Activated CD8-positive, alpha-beta memory T cell treated with anti-CD3 and anti-CD28 coated beads for 1 hour (primary cell): ENCODE data around the gene ACTA1.
"Not testable (repeated sequence)": the region's sequence is repeated elsewhere in the genome, so short reads cannot be mapped to it uniquely, and the experiment has no call there.

Experiments used
- DNase-seq, 2 donors: peaks; one replicate each; pipeline ENCODE4 v3.0.0-alpha.2; 2020; ENCODE audit warnings: low read depth in 1 of 2; ENCODE audit errors: extremely low read depth in 1 of 2

Gene ACTA1

GRCh38 chr1:229410370-229410691 is 23.6 kb downstream of the ACTA1 start:
- no peak for DNase-seq

GRCh38 chr1:229409616-229410369 is 24.1 kb downstream of the ACTA1 start:
- DNase-seq: no peak

GRCh38 chr1:229408458-229409037 is 25.3 kb downstream of the ACTA1 start:
- no peak for DNase-seq

GRCh38 chr1:229407206-229408026 is 26.5 kb downstream of the ACTA1 start:
- no peak for DNase-seq

- no peak for DNase-seq
Measured at GRCh38 chr1:229406798-229407197, 27.1 kb downstream of the ACTA1 start.

GRCh38 chr1:229403573-229403972 is 30.3 kb downstream of the ACTA1 start:
- no peak for DNase-seq

GRCh38 chr1:229402993-229403392 is 30.9 kb downstream of the ACTA1 start:
- no peak for DNase-seq

- not testable (repeated sequence) for DNase-seq
Measured at GRCh38 chr1:229402329-229402728, 31.6 kb downstream of the ACTA1 start.

- no peak for DNase-seq
Measured at GRCh38 chr1:229397762-229398161, 36.1 kb downstream of the ACTA1 start.

- DNase-seq: no peak
Measured at GRCh38 chr1:229396585-229397206, 37.2 kb downstream of the ACTA1 start.

- DNase-seq: not testable (repeated sequence)
Measured at GRCh38 chr1:229394517-229394916, 39.4 kb downstream of the ACTA1 start.

GRCh38 chr1:229392936-229393335 is 41.0 kb downstream of the ACTA1 start:
- no peak for DNase-seq

- DNase-seq: no peak
Measured at GRCh38 chr1:229390130-229390529, 43.8 kb downstream of the ACTA1 start.

- DNase-seq: no peak
Measured at GRCh38 chr1:229388897-229389580, 44.9 kb downstream of the ACTA1 start.

GRCh38 chr1:229385853-229386456 is 47.9 kb downstream of the ACTA1 start:
- no peak for DNase-seq

GRCh38 chr1:229384822-229385221 is 49.1 kb downstream of the ACTA1 start:
- DNase-seq: no peak

GRCh38 chr1:229383961-229384360 is 49.9 kb downstream of the ACTA1 start:
- DNase-seq: no peak

GRCh38 chr1:229383188-229383587 is 50.7 kb downstream of the ACTA1 start:
- DNase-seq: no peak
